IMR-90 (cell line): ENCODE measurements around the gene SCFD2.

ENCODE experiments used
- TF ChIP-seq, protein P1 (sequence below): conservative IDR thresholded peaks from 2 replicates; pipeline ENCODE4 v1.5.1; 2012; ENCODE audit warnings: mild to moderate bottlenecking, low read depth, low read length, improper control_type of control experiment
- TF ChIP-seq, protein P2 (sequence below): fragments of 150-350 bp; IDR thresholded peaks from 2 replicates; pipeline ENCODE4 v1.6.1; 2017; ENCODE audit warnings: mild to moderate bottlenecking, antibody characterized with exemption, low read length, low read depth

DNA sequence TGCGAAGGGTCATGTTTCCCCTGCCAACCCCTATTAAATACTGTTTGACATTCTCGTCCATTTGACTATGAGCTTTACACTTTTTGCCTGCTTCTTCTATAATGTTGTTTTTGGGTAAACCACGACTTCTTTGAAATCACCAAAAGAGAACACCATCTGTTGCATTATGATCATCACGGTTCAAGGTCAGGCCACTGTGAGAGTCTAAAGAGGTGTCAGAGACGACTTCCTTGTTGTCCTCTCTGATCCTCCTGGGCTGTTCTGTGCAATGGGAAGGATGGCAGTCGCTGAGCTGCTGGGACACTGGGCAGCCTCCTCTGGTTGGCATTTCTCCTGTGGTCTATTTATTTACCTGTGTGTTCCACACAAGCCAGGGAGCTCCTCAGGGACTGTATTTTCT lies 366.2 kb downstream of the SCFD2 start:
- TF ChIP-seq, protein P1, sequence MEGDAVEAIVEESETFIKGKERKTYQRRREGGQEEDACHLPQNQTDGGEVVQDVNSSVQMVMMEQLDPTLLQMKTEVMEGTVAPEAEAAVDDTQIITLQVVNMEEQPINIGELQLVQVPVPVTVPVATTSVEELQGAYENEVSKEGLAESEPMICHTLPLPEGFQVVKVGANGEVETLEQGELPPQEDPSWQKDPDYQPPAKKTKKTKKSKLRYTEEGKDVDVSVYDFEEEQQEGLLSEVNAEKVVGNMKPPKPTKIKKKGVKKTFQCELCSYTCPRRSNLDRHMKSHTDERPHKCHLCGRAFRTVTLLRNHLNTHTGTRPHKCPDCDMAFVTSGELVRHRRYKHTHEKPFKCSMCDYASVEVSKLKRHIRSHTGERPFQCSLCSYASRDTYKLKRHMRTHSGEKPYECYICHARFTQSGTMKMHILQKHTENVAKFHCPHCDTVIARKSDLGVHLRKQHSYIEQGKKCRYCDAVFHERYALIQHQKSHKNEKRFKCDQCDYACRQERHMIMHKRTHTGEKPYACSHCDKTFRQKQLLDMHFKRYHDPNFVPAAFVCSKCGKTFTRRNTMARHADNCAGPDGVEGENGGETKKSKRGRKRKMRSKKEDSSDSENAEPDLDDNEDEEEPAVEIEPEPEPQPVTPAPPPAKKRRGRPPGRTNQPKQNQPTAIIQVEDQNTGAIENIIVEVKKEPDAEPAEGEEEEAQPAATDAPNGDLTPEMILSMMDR, result no peak
- TF ChIP-seq, protein P2, sequence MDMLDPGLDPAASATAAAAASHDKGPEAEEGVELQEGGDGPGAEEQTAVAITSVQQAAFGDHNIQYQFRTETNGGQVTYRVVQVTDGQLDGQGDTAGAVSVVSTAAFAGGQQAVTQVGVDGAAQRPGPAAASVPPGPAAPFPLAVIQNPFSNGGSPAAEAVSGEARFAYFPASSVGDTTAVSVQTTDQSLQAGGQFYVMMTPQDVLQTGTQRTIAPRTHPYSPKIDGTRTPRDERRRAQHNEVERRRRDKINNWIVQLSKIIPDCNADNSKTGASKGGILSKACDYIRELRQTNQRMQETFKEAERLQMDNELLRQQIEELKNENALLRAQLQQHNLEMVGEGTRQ, result no peak
